Esophagus squamous epithelium (tissue), 4 donors: ENCODE measurements around the gene TFAM.

Experiments used
- CTCF ChIP-seq, 6 experiments: fragments of 450-650 bp in 4 of 6; fragments of 200-600 bp in 2 of 6; sonication (generic) in 2 of 6; IDR thresholded peaks; one replicate each; pipeline ENCODE4 v1.5.1; 2016 to 2019; ENCODE audit warnings: antibody characterized with exemption in 6 of 6, mild to moderate bottlenecking in 4 of 6, moderate library complexity in 4 of 6
- POLR2A ChIP-seq, 4 donors: fragments of 450-650 bp; IDR thresholded peaks; one replicate each; pipeline ENCODE4 v1.6.1; 2017; ENCODE audit warnings: antibody characterized with exemption in 4 of 4, mild to moderate bottlenecking in 4 of 4, moderate library complexity in 3 of 4

DNA sequence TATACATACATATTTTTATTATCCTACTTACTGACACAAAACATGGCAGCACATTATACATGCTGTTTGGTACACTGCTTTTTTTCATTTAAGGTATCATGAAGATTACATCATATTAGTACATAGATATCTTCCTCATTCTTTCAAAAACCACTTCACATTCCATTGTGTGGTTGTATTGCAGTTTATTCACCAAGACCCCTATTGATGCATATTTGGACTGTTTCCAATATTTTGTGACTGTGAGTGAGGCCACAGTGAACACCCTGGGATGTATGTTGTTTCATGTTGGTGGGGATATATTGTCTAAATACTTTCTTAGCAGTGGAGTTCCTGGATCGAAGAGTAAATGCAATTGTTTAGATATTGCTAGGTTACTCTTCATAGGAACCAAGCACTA, 39.0 kb downstream of the TFAM start:
- no peak for TF ChIP-seq POLR2A (IDR thresholded peaks at IDR 0.05)
- no peak for TF ChIP-seq CTCF (IDR thresholded peaks at IDR 0.05)
